ENCODE data around the gene PYGM.

Gene PYGM

GRCh38 chr11:64796047-64796756 is 36.4 kb upstream of the PYGM start:
- TF ChIP-seq, protein P1, sequence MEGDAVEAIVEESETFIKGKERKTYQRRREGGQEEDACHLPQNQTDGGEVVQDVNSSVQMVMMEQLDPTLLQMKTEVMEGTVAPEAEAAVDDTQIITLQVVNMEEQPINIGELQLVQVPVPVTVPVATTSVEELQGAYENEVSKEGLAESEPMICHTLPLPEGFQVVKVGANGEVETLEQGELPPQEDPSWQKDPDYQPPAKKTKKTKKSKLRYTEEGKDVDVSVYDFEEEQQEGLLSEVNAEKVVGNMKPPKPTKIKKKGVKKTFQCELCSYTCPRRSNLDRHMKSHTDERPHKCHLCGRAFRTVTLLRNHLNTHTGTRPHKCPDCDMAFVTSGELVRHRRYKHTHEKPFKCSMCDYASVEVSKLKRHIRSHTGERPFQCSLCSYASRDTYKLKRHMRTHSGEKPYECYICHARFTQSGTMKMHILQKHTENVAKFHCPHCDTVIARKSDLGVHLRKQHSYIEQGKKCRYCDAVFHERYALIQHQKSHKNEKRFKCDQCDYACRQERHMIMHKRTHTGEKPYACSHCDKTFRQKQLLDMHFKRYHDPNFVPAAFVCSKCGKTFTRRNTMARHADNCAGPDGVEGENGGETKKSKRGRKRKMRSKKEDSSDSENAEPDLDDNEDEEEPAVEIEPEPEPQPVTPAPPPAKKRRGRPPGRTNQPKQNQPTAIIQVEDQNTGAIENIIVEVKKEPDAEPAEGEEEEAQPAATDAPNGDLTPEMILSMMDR (IDR thresholded peaks at IDR 0.05) = no peak
- no peak for TF ChIP-seq ZFX (IDR thresholded peaks at IDR 0.05; ENCODE audit: borderline replicate concordance)
- no peak overlapping the region for H3K27ac ChIP-seq

DNA sequence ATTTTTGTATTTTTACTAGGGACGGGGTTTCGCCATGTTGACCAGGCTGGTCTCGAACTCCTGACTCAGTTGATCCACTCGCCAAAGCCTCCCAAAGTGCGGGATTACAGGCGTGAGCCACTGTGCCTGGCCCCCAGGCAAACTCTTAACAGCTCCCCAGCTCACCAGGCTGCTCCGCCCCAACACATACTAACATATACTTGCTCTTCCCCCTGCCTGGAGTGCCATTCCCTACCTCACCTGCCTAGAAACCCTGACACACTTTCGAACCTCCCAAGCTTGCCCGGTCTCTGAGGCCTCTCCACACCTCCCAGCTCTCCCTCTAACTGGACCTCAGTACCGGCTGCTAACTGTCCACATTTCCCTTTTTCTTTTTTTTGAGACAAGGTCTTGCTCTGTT is 34.8 kb upstream of the PYGM start:
- no peak overlapping the region for H3K27ac ChIP-seq
- TF ChIP-seq, protein P1 (IDR thresholded peaks at IDR 0.05) = no peak
- TF ChIP-seq ZFX (IDR thresholded peaks at IDR 0.05; ENCODE audit: borderline replicate concordance) = no peak

- no peak for TF ChIP-seq ZFX (IDR thresholded peaks at IDR 0.05; ENCODE audit: borderline replicate concordance)
- TF ChIP-seq, protein P1 (IDR thresholded peaks at IDR 0.05) = no peak
Measured at GRCh38 chr11:64793271-64794160, 33.7 kb upstream of the PYGM start.

GRCh38 chr11:64792482-64792881 is 32.7 kb upstream of the PYGM start:
- TF ChIP-seq, protein P1 (IDR thresholded peaks at IDR 0.05) = no peak
- no peak for TF ChIP-seq ZFX (IDR thresholded peaks at IDR 0.05; ENCODE audit: borderline replicate concordance)
- no peak overlapping the region for H3K27ac ChIP-seq

More at GRCh38 chr11:64793271-64794160, 33.7 kb upstream of the PYGM start:
- H3K27ac ChIP-seq = no peak overlapping the region

GRCh38 chr11:64791781-64792291 is 32.1 kb upstream of the PYGM start:
- no peak overlapping the region for H3K27ac ChIP-seq

GRCh38 chr11:64790205-64791095 is 30.7 kb upstream of the PYGM start:
- no peak for TF ChIP-seq ZFX (IDR thresholded peaks at IDR 0.05; ENCODE audit: borderline replicate concordance)
- TF ChIP-seq, protein P1 (IDR thresholded peaks at IDR 0.05) = no peak
- H3K27ac ChIP-seq = no peak overlapping the region

More at GRCh38 chr11:64791781-64792291, 32.1 kb upstream of the PYGM start:
- TF ChIP-seq, protein P1 (IDR thresholded peaks at IDR 0.05) = no peak
- TF ChIP-seq ZFX (IDR thresholded peaks at IDR 0.05; ENCODE audit: borderline replicate concordance) = no peak
